Stimulated activated CD4-positive, alpha-beta T cell treated with anti-CD3 and anti-CD28 coated beads, Interleukin-1b, Interleukin-23, amount 100 ng/mL, for 24 hours (primary cell): ENCODE data around the gene KCNJ16.
A peak's percentile ranks its signal among the peaks of the same experiment; 100 is the strongest.

Experiments used
- DNase-seq, 4 experiments: peaks; one replicate each; pipeline ENCODE4 v3.0.0-alpha.2; 2020; ENCODE audit warnings: low read depth in 4 of 4, low spot score in 1 of 4

KCNJ16 gene

GRCh38 chr17:70168977-70169708 is 94.1 kb downstream of the KCNJ16 start, which contains the start of gene KCNJ2:
KCNJ2 (plus strand) TSS chr17:70169532; CDS start chr17:70175040, 5,508 bp downstream.
- peak in 2 of 4 experiments; percentile 15 to 52 for DNase-seq

GRCh38 chr17:70169709-70170597 is 94.9 kb downstream of the KCNJ16 start:
- DNase-seq, result no peak

DNA sequence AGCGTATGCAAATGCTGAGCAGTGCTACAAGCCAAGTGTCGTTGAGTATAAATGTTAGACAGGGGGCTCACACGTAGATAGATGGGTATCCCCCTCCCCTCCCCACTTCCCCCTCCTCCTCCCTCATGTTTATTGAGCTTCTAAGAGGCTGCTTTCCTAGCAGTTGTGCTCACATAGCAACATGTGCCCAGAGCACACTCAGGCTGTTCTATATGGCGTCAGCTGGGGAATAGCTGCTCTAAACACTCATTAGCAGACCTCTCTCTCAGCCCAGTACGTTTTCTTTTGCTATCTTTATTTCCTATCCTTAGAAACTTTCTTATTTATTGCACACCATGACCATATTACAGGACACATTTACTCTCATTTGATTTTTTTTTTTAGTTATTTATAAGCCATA is 96.1 kb downstream of the KCNJ16 start:
- no peak for DNase-seq

DNA sequence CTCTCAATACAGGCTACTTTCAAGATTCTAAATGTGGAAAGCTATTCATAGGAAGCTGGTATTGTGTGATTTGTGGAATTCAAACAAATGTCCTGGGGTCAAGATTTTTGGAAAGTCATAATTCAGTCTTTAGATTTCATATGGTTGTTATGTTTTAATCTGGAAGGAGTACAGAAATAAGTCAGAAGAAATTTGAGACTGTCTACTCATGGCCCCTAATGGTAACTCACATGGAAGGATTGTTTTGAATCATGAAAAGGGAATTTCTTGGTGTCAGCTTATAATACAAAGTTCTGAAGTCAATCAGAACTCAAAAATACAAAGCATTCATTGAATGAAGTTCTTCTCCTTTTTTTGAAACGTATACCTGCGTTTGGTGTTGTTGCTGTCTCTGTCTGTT is 97.4 kb downstream of the KCNJ16 start:
- DNase-seq, result no peak

DNA sequence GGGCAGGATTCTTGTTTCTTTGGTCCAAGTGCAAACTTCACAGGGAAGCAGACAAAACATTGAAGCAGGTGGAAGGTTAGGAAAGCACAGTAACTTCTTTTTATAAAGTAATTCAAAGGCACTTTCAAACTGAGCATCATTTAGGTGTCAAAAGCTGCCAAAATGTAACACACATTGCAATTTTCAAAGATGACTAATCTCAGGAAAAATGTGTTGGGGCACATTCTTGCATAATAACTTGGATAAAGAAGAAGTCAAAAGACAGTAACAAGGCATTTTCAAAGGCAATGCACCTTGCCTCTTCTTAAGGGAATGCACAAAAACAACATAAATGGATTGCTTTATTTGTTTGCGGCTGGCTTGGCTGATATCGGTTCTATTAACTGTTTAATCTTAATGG is 97.9 kb downstream of the KCNJ16 start:
- DNase-seq, result no peak

DNA sequence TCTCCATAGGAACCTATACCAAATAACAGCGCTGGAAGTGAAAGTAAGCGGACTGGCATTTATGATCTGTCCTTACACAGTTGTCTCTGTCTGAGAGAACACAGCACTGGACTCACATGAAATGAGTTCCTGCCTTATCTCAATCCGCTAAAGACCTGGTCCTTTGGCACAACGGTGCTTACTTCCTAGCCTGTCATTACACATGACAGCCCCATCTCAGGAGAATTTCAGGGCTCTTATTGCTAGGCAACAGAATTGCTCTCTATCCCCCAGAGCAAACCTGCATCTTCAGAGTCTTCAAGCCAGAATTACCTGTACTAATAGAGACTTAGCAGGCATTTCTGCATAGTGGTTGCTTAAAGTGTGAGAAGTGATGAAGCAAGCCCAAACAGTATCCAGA is 98.7 kb downstream of the KCNJ16 start:
- no peak for DNase-seq

GRCh38 chr17:70181376-70181775 is 106.4 kb downstream of the KCNJ16 start:
- no peak for DNase-seq

DNA sequence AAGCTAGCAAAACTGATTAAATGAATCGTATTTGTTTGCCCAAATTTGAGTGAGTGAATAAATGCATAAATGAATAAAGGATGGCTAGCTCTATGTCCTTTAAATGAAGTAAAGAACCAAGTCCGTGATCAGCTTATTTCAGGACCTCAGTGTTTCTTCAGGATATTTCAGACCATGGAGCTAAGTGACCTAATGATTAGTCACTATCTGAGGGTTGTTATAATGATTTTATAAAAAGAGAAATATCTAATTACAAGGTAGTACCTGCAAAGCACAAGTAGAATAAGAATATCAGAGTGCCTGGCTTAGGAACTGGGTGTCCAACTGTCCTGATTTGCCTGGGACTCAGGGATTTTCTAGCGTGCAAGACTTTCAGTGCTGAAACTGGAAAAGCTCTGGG is 106.8 kb downstream of the KCNJ16 start:
- DNase-seq, result no peak

DNA sequence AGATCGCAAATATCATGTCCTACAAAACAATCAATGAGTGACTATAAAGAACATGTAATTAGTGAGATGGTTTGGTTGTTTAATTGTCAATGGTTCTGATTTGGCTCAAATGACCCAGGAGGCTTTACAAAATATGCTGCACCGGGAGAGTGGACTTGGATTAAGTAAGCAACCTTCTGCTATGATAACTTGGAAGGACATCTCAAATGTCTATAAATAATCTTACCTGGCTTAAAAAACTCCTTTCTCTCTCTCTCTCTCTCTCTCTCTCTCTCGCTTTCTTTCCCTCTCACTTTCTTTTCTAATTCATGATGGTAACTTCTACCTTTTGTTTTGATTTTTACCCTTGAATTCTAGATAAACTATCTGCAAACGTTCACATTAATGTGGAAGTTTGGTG is 108.5 kb downstream of the KCNJ16 start:
- no peak for DNase-seq

- DNase-seq, result no peak
Observed at GRCh38 chr17:70184207-70184606, 109.2 kb downstream of the KCNJ16 start.

GRCh38 chr17:70184770-70185169 is 109.7 kb downstream of the KCNJ16 start:
- DNase-seq, result no peak
